ENCODE data around the gene LUZP2.

Gene LUZP2

GRCh38 chr11:24714601-24715000 lies 217.7 kb downstream of the LUZP2 start:
- no peak overlapping the region for H3K27ac ChIP-seq (ENCODE audit: low read depth, low read length, severe bottlenecking)
- H3K9me3 ChIP-seq (ENCODE audit: control insufficient read depth, low read length) = no peaks in the 10 kb centered on the region
- H3K4me3 ChIP-seq (ENCODE audit: extremely low read depth, insufficient read depth, low read length, poor library complexity, severe bottlenecking) = no peak overlapping the region
- no peaks in the 10 kb centered on the region for H3K36me3 ChIP-seq (ENCODE audit: control insufficient read depth, insufficient read depth, low read length)
- no CpG with 5 or more reads among the region's 1 CpG for WGBS, 2 experiments (ENCODE audit: insufficient coverage in 2 of 2)
- H3K4me1 ChIP-seq (ENCODE audit: control insufficient read depth, insufficient read depth, low read length, poor library complexity, severe bottlenecking) = no peaks in the 10 kb centered on the region

DNA sequence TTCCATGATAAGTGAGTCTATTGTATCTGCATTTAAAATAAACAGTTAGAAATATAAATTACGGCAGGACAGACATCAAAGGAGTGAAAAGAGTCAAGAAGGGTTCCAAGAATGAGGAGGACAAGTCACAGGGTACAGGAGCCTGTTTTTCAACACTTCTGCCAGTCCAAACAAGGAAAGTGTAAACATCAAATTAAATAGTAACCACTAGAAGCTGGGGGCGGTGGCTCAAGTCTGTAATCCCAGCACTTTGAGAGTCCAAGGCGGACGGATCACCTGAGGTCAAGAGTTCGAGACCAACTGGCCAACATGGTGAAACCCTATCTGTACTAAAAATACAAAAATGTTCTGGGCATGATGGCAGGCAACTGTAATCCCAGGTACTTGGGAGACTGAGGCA lies 219.6 kb downstream of the LUZP2 start:
- Histone ChIP-seq H3K9me3 (ENCODE audit: control insufficient read depth, low read length) (no peaks in the 10 kb centered on the region), H3K36me3 (ENCODE audit: control insufficient read depth, insufficient read depth, low read length) (no peaks in the 10 kb centered on the region), H3K4me3 (ENCODE audit: extremely low read depth, insufficient read depth, low read length, poor library complexity, severe bottlenecking) (no peak overlapping the region), H3K27ac (ENCODE audit: low read depth, low read length, severe bottlenecking) (no peak overlapping the region), H3K4me1 (ENCODE audit: control insufficient read depth, insufficient read depth, low read length, poor library complexity, severe bottlenecking) (no peaks in the 10 kb centered on the region)
- 80 to 96% methylated on average over 1 to 3 of the region's 5 CpGs for WGBS, 2 experiments (ENCODE audit: insufficient coverage in 2 of 2)

GRCh38 chr11:24723231-24723630 lies 226.4 kb downstream of the LUZP2 start:
- H3K4me3 ChIP-seq (ENCODE audit: extremely low read depth, insufficient read depth, low read length, poor library complexity, severe bottlenecking) = no peak overlapping the region
- no peaks in the 10 kb centered on the region for H3K36me3 ChIP-seq (ENCODE audit: control insufficient read depth, insufficient read depth, low read length)
- no peaks in the 10 kb centered on the region for H3K4me1 ChIP-seq (ENCODE audit: control insufficient read depth, insufficient read depth, low read length, poor library complexity, severe bottlenecking)
- 92 to 93% methylated on average over 3 of the region's 5 CpGs for WGBS, 2 experiments (ENCODE audit: insufficient coverage in 2 of 2)
- no peaks in the 10 kb centered on the region for H3K9me3 ChIP-seq (ENCODE audit: control insufficient read depth, low read length)
- H3K27ac ChIP-seq (ENCODE audit: low read depth, low read length, severe bottlenecking) = no peak overlapping the region

DNA sequence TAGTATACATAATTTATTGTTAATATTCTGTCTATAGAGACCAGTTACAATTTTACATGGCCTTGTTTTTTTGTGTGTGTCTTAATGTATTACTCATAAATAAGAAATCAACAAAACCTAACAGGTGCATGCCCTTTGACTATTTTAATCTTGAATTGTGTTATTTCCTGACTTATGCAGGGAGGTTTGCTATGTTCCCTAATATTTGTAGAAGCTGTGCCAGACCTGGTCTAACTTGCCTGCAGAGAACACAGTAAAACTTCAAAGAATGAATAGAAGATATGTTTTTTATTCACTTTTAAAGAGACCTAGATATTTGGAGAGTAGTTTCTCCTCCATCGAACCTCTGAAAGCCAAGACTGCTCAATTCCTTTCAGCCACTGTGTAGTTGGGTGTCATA lies 234.7 kb downstream of the LUZP2 start:
- H3K9me3 ChIP-seq (ENCODE audit: control insufficient read depth, low read length) = no peaks in the 10 kb centered on the region
- H3K36me3 ChIP-seq (ENCODE audit: control insufficient read depth, insufficient read depth, low read length) = no peaks in the 10 kb centered on the region
- H3K4me3 ChIP-seq (ENCODE audit: extremely low read depth, insufficient read depth, low read length, poor library complexity, severe bottlenecking) = no peak overlapping the region
- 60% methylated on average over 1 of the region's 1 CpG; no CpG with 5 or more reads in 1 of the 2 experiments for WGBS, 2 experiments (ENCODE audit: insufficient coverage in 2 of 2)
- H3K4me1 ChIP-seq (ENCODE audit: control insufficient read depth, insufficient read depth, low read length, poor library complexity, severe bottlenecking) = no peaks in the 10 kb centered on the region
- no peak overlapping the region for H3K27ac ChIP-seq (ENCODE audit: low read depth, low read length, severe bottlenecking)

- 67 to 92% methylated on average over 2 to 3 of the region's 3 CpGs for WGBS, 2 experiments (ENCODE audit: insufficient coverage in 2 of 2)
- Histone ChIP-seq H3K4me1 (ENCODE audit: control insufficient read depth, insufficient read depth, low read length, poor library complexity, severe bottlenecking) (no peaks in the 10 kb centered on the region), H3K9me3 (ENCODE audit: control insufficient read depth, low read length) (no peaks in the 10 kb centered on the region), H3K36me3 (ENCODE audit: control insufficient read depth, insufficient read depth, low read length) (no peaks in the 10 kb centered on the region), H3K27ac (ENCODE audit: low read depth, low read length, severe bottlenecking) (no peak overlapping the region), H3K4me3 (ENCODE audit: extremely low read depth, insufficient read depth, low read length, poor library complexity, severe bottlenecking) (no peak overlapping the region)
Observed at GRCh38 chr11:24734742-24735237, 237.9 kb downstream of the LUZP2 start.

DNA sequence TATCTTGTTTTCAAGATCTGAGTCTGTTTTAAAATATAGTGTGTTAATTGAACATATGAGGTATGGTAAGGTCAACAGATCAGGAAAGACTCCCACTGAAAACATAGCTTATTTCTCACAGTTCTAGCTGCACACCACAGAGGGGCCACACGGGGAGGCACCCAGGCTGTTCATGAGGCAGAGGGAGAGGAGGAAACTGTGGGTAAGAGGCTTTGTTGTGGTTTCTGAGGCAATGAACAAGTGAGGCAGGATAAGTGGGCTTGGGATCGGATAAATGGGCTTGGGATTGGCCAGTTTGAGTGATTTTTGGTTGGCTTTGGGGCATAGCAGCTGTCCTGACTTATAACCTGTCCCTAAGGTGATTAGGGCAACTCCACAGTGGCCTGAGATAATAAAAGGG lies 242.1 kb downstream of the LUZP2 start:
- Histone ChIP-seq H3K4me1 (ENCODE audit: control insufficient read depth, insufficient read depth, low read length, poor library complexity, severe bottlenecking) (no peaks in the 10 kb centered on the region), H3K27ac (ENCODE audit: low read depth, low read length, severe bottlenecking) (no peak overlapping the region), H3K4me3 (ENCODE audit: extremely low read depth, insufficient read depth, low read length, poor library complexity, severe bottlenecking) (no peak overlapping the region), H3K9me3 (ENCODE audit: control insufficient read depth, low read length) (no peaks in the 10 kb centered on the region), H3K36me3 (ENCODE audit: control insufficient read depth, insufficient read depth, low read length) (no peaks in the 10 kb centered on the region)
- 75 to 89% methylated on average over 1 of the region's 2 CpGs for WGBS, 2 experiments (ENCODE audit: insufficient coverage in 2 of 2)

DNA sequence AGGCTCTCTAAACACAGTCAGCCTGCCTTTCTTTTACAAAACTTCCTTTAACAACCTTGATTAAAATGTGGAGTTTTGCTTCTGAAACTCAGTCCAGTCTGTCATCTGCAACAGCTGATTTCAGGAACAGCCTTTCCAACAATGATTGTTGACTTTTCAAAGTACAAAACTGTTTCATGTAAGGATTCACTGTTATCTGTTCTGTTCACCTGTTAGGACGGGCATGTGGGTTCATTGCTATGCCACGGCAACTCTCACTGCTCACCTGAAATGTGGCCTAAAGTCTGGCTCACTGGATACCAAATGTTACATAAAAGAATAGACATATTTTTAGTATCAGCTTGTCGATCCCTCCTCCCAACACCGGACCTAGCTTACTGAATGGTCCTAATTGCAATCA lies 242.8 kb downstream of the LUZP2 start:
- no peaks in the 10 kb centered on the region for H3K9me3 ChIP-seq (ENCODE audit: control insufficient read depth, low read length)
- no peak overlapping the region for H3K27ac ChIP-seq (ENCODE audit: low read depth, low read length, severe bottlenecking)
- H3K4me3 ChIP-seq (ENCODE audit: extremely low read depth, insufficient read depth, low read length, poor library complexity, severe bottlenecking) = no peak overlapping the region
- no peaks in the 10 kb centered on the region for H3K4me1 ChIP-seq (ENCODE audit: control insufficient read depth, insufficient read depth, low read length, poor library complexity, severe bottlenecking)
- 80% methylated on average over 3 of the region's 4 CpGs; no CpG with 5 or more reads in 1 of the 2 experiments for WGBS, 2 experiments (ENCODE audit: insufficient coverage in 2 of 2)
- no peaks in the 10 kb centered on the region for H3K36me3 ChIP-seq (ENCODE audit: control insufficient read depth, insufficient read depth, low read length)

GRCh38 chr11:24747275-24748251 lies 250.7 kb downstream of the LUZP2 start:
- no peak overlapping the region for H3K4me3 ChIP-seq (ENCODE audit: extremely low read depth, insufficient read depth, low read length, poor library complexity, severe bottlenecking)
- WGBS, 2 experiments (ENCODE audit: insufficient coverage in 2 of 2) = 90 to 100% methylated on average over 2 to 5 of the region's 5 CpGs

DNA sequence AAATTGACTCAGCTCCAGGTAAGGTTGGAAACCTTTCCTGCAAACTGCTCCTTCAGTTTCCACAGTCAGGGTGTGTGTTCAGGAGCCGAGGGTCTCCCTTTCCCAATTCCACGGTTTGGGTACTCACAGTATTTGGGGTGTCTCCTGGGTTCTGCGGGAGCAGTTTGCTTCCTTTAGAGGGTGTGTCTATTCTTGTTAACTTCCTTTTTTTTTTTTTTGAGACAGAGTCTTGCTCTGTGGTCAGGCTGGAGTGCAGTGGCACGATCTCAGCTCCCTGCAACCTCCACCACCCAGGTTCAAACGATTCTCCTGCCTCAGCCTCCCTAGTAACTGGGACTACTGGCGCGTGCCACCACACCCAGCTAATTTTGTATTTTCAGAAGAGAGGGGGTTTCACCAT lies 251.4 kb downstream of the LUZP2 start:
- no peak overlapping the region for H3K27ac ChIP-seq (ENCODE audit: low read depth, low read length, severe bottlenecking)
- H3K36me3 ChIP-seq (ENCODE audit: control insufficient read depth, insufficient read depth, low read length) = no peaks in the 10 kb centered on the region
- WGBS, 2 experiments (ENCODE audit: insufficient coverage in 2 of 2) = 80 to 82% methylated on average over 1 to 2 of the region's 7 CpGs
- no peaks in the 10 kb centered on the region for H3K9me3 ChIP-seq (ENCODE audit: control insufficient read depth, low read length)
- no peak overlapping the region for H3K4me3 ChIP-seq (ENCODE audit: extremely low read depth, insufficient read depth, low read length, poor library complexity, severe bottlenecking)
- no peaks in the 10 kb centered on the region for H3K4me1 ChIP-seq (ENCODE audit: control insufficient read depth, insufficient read depth, low read length, poor library complexity, severe bottlenecking)

More at GRCh38 chr11:24747275-24748251, 250.7 kb downstream of the LUZP2 start:
- H3K27ac ChIP-seq (ENCODE audit: low read depth, low read length, severe bottlenecking) = no peak overlapping the region
- H3K36me3 ChIP-seq (ENCODE audit: control insufficient read depth, insufficient read depth, low read length) = no peaks in the 10 kb centered on the region
- H3K9me3 ChIP-seq (ENCODE audit: control insufficient read depth, low read length) = no peaks in the 10 kb centered on the region
- no peaks in the 10 kb centered on the region for H3K4me1 ChIP-seq (ENCODE audit: control insufficient read depth, insufficient read depth, low read length, poor library complexity, severe bottlenecking)

GRCh38 chr11:24754406-24754805 lies 257.6 kb downstream of the LUZP2 start:
- no peak overlapping the region for H3K4me3 ChIP-seq (ENCODE audit: extremely low read depth, insufficient read depth, low read length, poor library complexity, severe bottlenecking)
- H3K36me3 ChIP-seq (ENCODE audit: control insufficient read depth, insufficient read depth, low read length) = no peaks in the 10 kb centered on the region
- no peaks in the 10 kb centered on the region for H3K4me1 ChIP-seq (ENCODE audit: control insufficient read depth, insufficient read depth, low read length, poor library complexity, severe bottlenecking)
- no peak overlapping the region for H3K27ac ChIP-seq (ENCODE audit: low read depth, low read length, severe bottlenecking)
- no peaks in the 10 kb centered on the region for H3K9me3 ChIP-seq (ENCODE audit: control insufficient read depth, low read length)

DNA sequence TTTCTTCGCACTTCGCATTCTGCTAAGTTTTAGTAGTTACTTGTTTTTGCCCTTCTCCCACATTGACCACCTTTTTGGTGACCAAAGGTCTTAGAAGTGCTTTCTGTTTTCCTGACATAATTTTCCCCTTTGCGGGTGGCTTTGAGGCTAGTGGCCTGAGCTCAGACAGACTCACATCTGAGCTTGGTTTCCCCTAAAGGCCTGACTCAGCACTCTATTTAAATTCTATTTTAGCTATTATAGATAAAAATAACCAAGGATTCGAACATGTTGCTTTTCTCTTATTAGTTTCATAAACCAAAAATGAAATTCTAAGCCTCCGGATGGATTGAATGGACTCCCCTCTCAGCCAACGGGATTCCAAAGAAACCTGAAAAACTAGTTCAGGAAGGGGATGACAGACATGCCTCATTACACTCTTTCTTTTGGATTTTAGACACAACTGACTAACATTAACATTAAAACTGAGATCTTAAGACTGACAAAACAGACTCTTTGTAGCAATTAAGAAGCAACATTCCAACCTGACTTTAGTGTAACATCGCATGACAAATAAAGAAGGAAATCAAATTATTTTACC lies 258.5 kb downstream of the LUZP2 start:
- Histone ChIP-seq H3K36me3 (ENCODE audit: control insufficient read depth, insufficient read depth, low read length) (no peaks in the 10 kb centered on the region), H3K4me3 (ENCODE audit: extremely low read depth, insufficient read depth, low read length, poor library complexity, severe bottlenecking) (no peak overlapping the region), H3K9me3 (ENCODE audit: control insufficient read depth, low read length) (no peaks in the 10 kb centered on the region), H3K4me1 (ENCODE audit: control insufficient read depth, insufficient read depth, low read length, poor library complexity, severe bottlenecking) (no peaks in the 10 kb centered on the region), H3K27ac (ENCODE audit: low read depth, low read length, severe bottlenecking) (no peak overlapping the region)
- 89 to 90% methylated on average over 3 to 4 of the region's 7 CpGs for WGBS, 2 experiments (ENCODE audit: insufficient coverage in 2 of 2)

Data from mesodermal cell (in vitro differentiated cells).